Kidney (tissue), 14 donors: Measurements from ENCODE around the gene ZAR1. TPM values are rescaled to one million over a fixed set of nuclear protein-coding genes. Genes with fewer than 3 reads are reported as not detected.
A peak's percentile ranks its signal among the peaks of the same experiment; 100 is the strongest.

ENCODE experiments used
- DNase-seq, 5 donors: peaks; one replicate each; pipeline ENCODE4 v3.0.0-alpha.2; 2013 to 2020
- FAIRE-seq: peaks from 2 replicates; lab custom pipeline; 2012; peaks lifted over from hg19 to GRCh38; lab: Jason Lieb, UNC
- H3K27ac ChIP-seq, 2 donors: one replicate each; pipeline ENCODE4 v1.7.0; 2013; ENCODE audit warnings: low read depth in 2 of 2, low read length in 2 of 2, inconsistent platforms in 1 of 2
- H3K27me3 ChIP-seq: one replicate; pipeline ENCODE4 v1.7.1; 2013; ENCODE audit warnings: low read length, inconsistent platforms; ENCODE audit not compliant: control insufficient read depth, insufficient read depth
- H3K36me3 ChIP-seq, 3 donors: one replicate each; pipeline versions ENCODE4 v1.7.0 to v1.7.1; 2013; ENCODE audit warnings: low read length in 3 of 3, control low read depth in 1 of 3, inconsistent platforms in 1 of 3; ENCODE audit not compliant: insufficient read depth in 3 of 3, control insufficient read depth in 2 of 3
- H3K4me1 ChIP-seq, 3 donors: one replicate each; pipeline versions ENCODE4 v1.7.0 to v1.7.1; 2013; ENCODE audit warnings: low read length in 3 of 3, inconsistent platforms in 1 of 3, low read depth in 1 of 3; ENCODE audit not compliant: control insufficient read depth in 2 of 3, insufficient read depth in 2 of 3
- H3K4me3 ChIP-seq, 3 donors: one replicate each; pipeline versions ENCODE4 v1.7.0 to v1.8.1; 2013; ENCODE audit warnings: low read length in 3 of 3, control low read depth in 1 of 3, inconsistent platforms in 1 of 3
- H3K9ac ChIP-seq, 3 donors: one replicate each; pipeline versions ENCODE4 v1.7.0 to v1.7.1; 2013; ENCODE audit warnings: low read length in 3 of 3, control low read depth in 1 of 3, inconsistent platforms in 1 of 3
- H3K9me3 ChIP-seq, 3 donors: one replicate each; pipeline versions ENCODE4 v1.7.0 to v1.7.1; 2013; ENCODE audit warnings: low read length in 3 of 3, control low read depth in 1 of 3, inconsistent platforms in 1 of 3; ENCODE audit not compliant: control insufficient read depth in 2 of 3, insufficient read depth in 1 of 3
- intact Hi-C: fragments of 100-400 bp; cut with DNase I; formaldehyde crosslinking; loops from one replicate; pipeline ENCODE4 v1.11.1; 2022
- polyA plus RNA-seq: library from polyadenylated mRNA; stranded (reverse); fragments of 350-450 nt; fragmentation: Illumina TruSeq; extraction: RNeasy Lipid Tissue Mini Kit (QIAGEN cat#74804); gene quantifications from one replicate; pipeline ENCODE4 v1.2.3, GENCODE V29; 2014; ENCODE audit warnings: low read depth, low replicate concordance; ENCODE audit not compliant: insufficient read depth
- total RNA-seq: library from RNA; stranded (reverse); fragmentation: NEBNext Ultra II Directional; extraction: Animal tissue kit (Norgen Biotek cat#: 25700); gene quantifications from one replicate; pipeline ENCODE4 v1.2.1, GENCODE V29; 2021
- TF ChIP-seq, protein P1 (sequence below): IDR thresholded peaks from 3 replicates; pipeline ENCODE4 v1.5.1; 2012; ENCODE audit warnings: mild to moderate bottlenecking, moderate library complexity, borderline replicate concordance; ENCODE audit not compliant: insufficient read depth; ENCODE audit errors: extremely low read depth
- donor health status: control.
- donor health status: control.
- donor health status: control.
- donor health status: control.
- donor health status: control.
- donor health status: DM: yes; HTN: yes; CAD: no.
- donor health status: Normal renal cell carcinoma (clear cell type).

ZAR1 gene
- total and polyA plus RNA-seq, 2 donors from 2014 or later, result not detected

DNA sequence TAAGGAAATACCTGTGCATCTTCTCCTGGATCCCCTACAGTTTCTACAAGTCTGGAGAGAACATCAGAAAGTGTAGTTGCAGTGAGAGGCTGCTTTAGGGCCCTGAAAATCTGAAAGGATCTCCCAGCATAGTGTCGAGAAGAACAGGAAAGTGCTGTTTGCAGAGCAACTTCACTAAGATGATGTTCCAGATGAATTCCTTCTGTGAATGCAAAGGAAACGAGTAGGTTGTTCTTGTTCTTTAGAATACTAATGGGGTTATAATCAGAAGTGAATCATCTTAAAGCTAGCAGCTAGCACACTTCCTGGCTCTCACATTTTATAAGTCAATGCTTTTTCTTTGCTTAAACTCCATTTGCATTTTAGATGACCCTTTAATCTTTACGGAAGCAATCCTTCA is 53.7 kb downstream of the ZAR1 start:
- FAIRE-seq (no peak), DNase-seq (peak in 1 of 5 donors; percentile 11)
- TF ChIP-seq, protein P1, sequence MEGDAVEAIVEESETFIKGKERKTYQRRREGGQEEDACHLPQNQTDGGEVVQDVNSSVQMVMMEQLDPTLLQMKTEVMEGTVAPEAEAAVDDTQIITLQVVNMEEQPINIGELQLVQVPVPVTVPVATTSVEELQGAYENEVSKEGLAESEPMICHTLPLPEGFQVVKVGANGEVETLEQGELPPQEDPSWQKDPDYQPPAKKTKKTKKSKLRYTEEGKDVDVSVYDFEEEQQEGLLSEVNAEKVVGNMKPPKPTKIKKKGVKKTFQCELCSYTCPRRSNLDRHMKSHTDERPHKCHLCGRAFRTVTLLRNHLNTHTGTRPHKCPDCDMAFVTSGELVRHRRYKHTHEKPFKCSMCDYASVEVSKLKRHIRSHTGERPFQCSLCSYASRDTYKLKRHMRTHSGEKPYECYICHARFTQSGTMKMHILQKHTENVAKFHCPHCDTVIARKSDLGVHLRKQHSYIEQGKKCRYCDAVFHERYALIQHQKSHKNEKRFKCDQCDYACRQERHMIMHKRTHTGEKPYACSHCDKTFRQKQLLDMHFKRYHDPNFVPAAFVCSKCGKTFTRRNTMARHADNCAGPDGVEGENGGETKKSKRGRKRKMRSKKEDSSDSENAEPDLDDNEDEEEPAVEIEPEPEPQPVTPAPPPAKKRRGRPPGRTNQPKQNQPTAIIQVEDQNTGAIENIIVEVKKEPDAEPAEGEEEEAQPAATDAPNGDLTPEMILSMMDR, result no peak
- H3K9ac ChIP-seq, result no peak overlapping the region
- no peaks in the 10 kb centered on the region for H3K27me3 ChIP-seq
- no peak overlapping the region for H3K27ac ChIP-seq
- no peak overlapping the region for H3K4me3 ChIP-seq
- peaks cover 7 to 51% (median 31%) of the 10 kb centered on the region in 3 donors for H3K36me3 ChIP-seq
- H3K4me1 ChIP-seq, result no peaks in the 10 kb centered on the region
- H3K9me3 ChIP-seq, result no peaks in the 10 kb centered on the region
- intact Hi-C loops, result no loop called here

Other genes starting within 250 kb of the ZAR1 start
- 5.9 TPM for gene TEC, start 220.4 kb upstream of the ZAR1 start, total RNA-seq
- 1.1 TPM for gene TEC, start 220.4 kb upstream of the ZAR1 start, polyA plus RNA-seq
- 69.1 TPM for gene SLAIN2, start 148.7 kb upstream of the ZAR1 start, total RNA-seq
- gene SLAIN2, start 148.7 kb upstream of the ZAR1 start, polyA plus RNA-seq, result 23.6 TPM
- 0.13 TPM for gene SLC10A4, start 6.9 kb upstream of the ZAR1 start, total RNA-seq
- not detected for gene SLC10A4, start 6.9 kb upstream of the ZAR1 start, polyA plus RNA-seq